ENCODE data around the gene PFN4.
"Not testable (repeated sequence)": the region's sequence is repeated elsewhere in the genome, so short reads cannot be mapped to it uniquely, and the experiment has no call there.

The PFN4 gene

GRCh38 chr2:24110660-24111303, 12.4 kb downstream of the PFN4 start:
- DNase-seq, result no peak

GRCh38 chr2:24109431-24109830, 13.7 kb downstream of the PFN4 start:
- not testable (repeated sequence) for DNase-seq

- no peak for DNase-seq
Observed at GRCh38 chr2:24107336-24107735, 15.8 kb downstream of the PFN4 start.

- DNase-seq, result no peak
Observed at GRCh38 chr2:24106786-24107185, 16.3 kb downstream of the PFN4 start.

- no peak for DNase-seq
Observed at GRCh38 chr2:24105816-24106215, 17.3 kb downstream of the PFN4 start.

GRCh38 chr2:24104906-24105305, 18.2 kb downstream of the PFN4 start:
- DNase-seq, result no peak

GRCh38 chr2:24104110-24104650, 19.0 kb downstream of the PFN4 start:
- DNase-seq, result no peak

GRCh38 chr2:24102677-24103076, 20.5 kb downstream of the PFN4 start:
- DNase-seq, result no peak

- no peak for DNase-seq
Observed at GRCh38 chr2:24101992-24102391, 21.1 kb downstream of the PFN4 start.

- DNase-seq, result not testable (repeated sequence)
Observed at GRCh38 chr2:24100732-24101131, 22.4 kb downstream of the PFN4 start.

- not testable (repeated sequence) for DNase-seq
Observed at GRCh38 chr2:24095171-24095677, 27.9 kb downstream of the PFN4 start.

GRCh38 chr2:24093270-24093669, 29.9 kb downstream of the PFN4 start:
- not testable (repeated sequence) for DNase-seq

- no peak for DNase-seq
Observed at GRCh38 chr2:24088821-24089359, 34.2 kb downstream of the PFN4 start.

- no peak for DNase-seq
Observed at GRCh38 chr2:24087032-24087431, 36.1 kb downstream of the PFN4 start.

- no peak for DNase-seq
Observed at GRCh38 chr2:24086241-24086640, 36.9 kb downstream of the PFN4 start.

GRCh38 chr2:24085200-24085489, 38.0 kb downstream of the PFN4 start:
- no peak for DNase-seq

- peak; percentile 66 for DNase-seq
Observed at GRCh38 chr2:24084386-24085199, 38.5 kb downstream of the PFN4 start, which contains the start of gene TP53I3. Gene TP53I3 (minus strand): TSS chr2:24084834. CDS start chr2:24084326, 508 bp downstream.

- peak; percentile 66 for DNase-seq
Observed at GRCh38 chr2:24083567-24084385, 39.4 kb downstream of the PFN4 start.

- DNase-seq, result no peak
Observed at GRCh38 chr2:24082787-24083566, 40.2 kb downstream of the PFN4 start.

GRCh38 chr2:24080701-24081100, 42.4 kb downstream of the PFN4 start:
- DNase-seq, result no peak

GRCh38 chr2:24077879-24078278, 45.3 kb downstream of the PFN4 start:
- no peak for DNase-seq

GRCh38 chr2:24077535-24077877, 45.6 kb downstream of the PFN4 start:
- no peak for DNase-seq

All from NCI-H524 treated with DMSO at 0.1 percent for 48 hours (cell line).